Measurements from ENCODE around the gene PDIA2. TPM values are rescaled to one million over a fixed set of nuclear protein-coding genes. Genes with fewer than 3 reads are reported as not detected.

The PDIA2 gene
- total RNA-seq, 1 donor = not detected

DNA sequence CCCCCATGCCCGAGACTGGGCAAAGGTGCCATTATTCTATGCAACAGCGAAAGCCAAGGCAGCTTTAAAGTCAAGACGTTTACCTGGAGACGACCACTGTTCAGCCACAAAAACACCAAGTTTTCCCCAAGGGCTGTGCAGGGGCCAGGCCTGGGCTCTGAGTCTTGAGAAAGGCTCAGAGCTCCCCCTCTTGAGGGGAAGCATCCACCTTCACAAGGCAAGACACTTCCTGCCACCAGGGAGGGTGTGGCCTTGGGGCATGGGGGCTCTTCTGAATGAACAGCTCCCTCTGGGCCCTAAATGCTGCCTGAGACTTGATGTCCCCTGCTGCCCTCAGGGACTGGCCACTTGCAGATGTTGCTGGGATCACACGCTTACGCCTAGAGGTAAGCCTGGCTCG is 26.5 kb downstream of the PDIA2 start:
- no peak overlapping the region for H3K4me3 ChIP-seq (ENCODE audit: low read depth, low read length)
- no peak for DNase-seq (ENCODE audit: low read depth)
- TF ChIP-seq, protein P1, sequence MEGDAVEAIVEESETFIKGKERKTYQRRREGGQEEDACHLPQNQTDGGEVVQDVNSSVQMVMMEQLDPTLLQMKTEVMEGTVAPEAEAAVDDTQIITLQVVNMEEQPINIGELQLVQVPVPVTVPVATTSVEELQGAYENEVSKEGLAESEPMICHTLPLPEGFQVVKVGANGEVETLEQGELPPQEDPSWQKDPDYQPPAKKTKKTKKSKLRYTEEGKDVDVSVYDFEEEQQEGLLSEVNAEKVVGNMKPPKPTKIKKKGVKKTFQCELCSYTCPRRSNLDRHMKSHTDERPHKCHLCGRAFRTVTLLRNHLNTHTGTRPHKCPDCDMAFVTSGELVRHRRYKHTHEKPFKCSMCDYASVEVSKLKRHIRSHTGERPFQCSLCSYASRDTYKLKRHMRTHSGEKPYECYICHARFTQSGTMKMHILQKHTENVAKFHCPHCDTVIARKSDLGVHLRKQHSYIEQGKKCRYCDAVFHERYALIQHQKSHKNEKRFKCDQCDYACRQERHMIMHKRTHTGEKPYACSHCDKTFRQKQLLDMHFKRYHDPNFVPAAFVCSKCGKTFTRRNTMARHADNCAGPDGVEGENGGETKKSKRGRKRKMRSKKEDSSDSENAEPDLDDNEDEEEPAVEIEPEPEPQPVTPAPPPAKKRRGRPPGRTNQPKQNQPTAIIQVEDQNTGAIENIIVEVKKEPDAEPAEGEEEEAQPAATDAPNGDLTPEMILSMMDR (IDR thresholded peaks at IDR 0.05; ENCODE audit: insufficient read depth, low read length) = no peak

DNA sequence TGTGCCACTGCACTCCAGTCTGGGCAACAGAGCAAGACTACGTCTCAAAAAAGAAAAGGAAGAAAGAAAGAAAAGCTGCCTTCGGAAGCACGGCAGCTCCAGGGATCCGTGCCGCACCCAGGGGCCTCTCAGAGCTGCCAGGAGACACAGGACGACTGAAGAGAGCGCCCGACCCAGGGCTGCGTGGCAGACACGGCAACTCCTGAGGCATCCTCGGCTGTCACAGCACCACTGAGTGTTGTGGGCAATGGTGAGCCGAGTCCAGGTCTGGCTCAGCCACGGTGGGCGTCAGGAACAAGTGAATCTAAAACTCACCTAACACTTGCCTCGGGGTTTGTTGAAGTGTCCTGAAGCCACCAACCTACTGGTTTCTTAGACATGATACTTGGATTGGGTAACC is 28.8 kb downstream of the PDIA2 start:
- H3K4me3 ChIP-seq (ENCODE audit: low read depth, low read length) = no peak overlapping the region
- DNase-seq (ENCODE audit: low read depth) = no peak
- TF ChIP-seq, protein P1 (IDR thresholded peaks at IDR 0.05; ENCODE audit: insufficient read depth, low read length) = no peak

DNA sequence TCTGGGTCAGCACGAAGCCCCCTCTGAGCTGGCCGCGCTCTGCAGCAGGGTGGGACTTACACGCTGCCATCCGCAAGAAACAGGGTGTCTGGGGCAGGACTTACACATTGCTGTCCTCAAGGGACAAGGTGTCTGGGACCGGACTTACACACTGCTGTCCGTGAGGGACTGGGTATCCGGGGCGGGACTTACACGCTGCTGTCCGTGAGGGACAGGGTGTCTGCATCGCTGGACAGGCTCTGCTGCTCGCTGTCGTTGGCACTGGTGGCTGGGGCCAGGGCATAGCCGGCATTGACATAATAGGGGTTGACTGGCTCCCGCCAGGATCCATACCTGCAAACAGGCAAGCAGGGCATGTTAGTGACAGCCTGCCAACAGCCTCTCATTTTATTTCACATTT is 31.4 kb downstream of the PDIA2 start:
- TF ChIP-seq, protein P1 (IDR thresholded peaks at IDR 0.05; ENCODE audit: insufficient read depth, low read length) = no peak
- no peak overlapping the region for H3K4me3 ChIP-seq (ENCODE audit: low read depth, low read length)
- no peak for DNase-seq (ENCODE audit: low read depth)

DNA sequence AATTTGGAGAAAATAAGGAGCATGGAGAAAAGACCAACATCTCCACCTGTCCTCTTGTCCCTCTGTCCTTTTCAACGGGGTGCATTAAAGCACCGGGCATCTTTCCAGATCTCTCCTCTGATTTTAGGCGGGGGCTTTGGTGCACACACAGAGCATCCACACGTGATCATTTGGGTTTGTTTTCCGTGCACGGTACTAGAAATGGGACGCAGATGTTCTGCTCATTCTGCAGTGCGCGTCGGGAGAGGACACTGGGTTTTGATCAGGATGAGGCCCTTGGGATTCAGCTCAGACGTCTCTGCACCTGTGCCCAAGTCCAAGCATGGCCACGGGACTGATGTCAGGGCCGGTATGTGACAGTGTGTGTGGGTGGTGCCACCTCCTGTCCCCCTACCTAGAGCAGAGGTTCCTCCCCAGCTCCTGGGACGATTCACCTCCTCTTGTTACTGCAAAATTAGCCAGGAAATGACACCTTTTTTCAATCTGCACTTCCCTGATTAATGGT is 31.9 kb downstream of the PDIA2 start:
- TF ChIP-seq, protein P1 (IDR thresholded peaks at IDR 0.05; ENCODE audit: insufficient read depth, low read length) = no peak
- H3K4me3 ChIP-seq (ENCODE audit: low read depth, low read length) = no peak overlapping the region
- no peak for DNase-seq (ENCODE audit: low read depth)

DNA sequence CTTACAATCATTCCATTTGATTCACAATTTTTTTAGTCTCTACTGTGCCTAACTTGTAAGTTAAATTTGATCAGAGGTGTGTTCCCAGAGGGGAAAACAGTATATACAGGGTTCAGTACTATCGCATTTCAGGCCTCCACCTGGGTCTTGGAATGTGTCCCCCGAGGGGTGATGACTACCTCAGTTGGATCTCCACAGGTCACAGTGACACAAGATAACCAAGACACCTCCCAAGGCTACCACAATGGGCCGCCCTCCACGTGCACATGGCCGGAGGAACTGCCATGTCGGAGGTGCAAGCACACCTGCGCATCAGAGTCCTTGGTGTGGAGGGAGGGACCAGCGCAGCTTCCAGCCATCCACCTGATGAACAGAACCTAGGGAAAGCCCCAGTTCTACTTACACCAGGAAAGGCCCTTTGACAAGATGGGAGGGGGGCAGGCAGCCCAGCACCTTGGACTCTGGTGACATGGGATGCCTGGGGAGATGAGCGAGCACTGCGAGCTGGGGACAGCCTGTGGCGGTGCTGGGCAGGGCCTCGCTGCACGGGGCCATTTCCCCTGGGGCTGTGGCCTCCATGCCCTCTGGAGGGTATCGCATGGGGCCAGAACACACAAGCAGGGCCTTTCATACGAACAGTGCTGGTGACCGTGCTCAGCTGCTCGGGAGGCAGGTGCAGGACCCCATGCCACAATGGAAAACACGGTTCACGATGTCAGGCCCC is 33.9 kb downstream of the PDIA2 start:
- no peak for DNase-seq (ENCODE audit: low read depth)
- TF ChIP-seq, protein P1 (IDR thresholded peaks at IDR 0.05; ENCODE audit: insufficient read depth, low read length) = no peak
- H3K4me3 ChIP-seq (ENCODE audit: low read depth, low read length) = no peak overlapping the region

DNA sequence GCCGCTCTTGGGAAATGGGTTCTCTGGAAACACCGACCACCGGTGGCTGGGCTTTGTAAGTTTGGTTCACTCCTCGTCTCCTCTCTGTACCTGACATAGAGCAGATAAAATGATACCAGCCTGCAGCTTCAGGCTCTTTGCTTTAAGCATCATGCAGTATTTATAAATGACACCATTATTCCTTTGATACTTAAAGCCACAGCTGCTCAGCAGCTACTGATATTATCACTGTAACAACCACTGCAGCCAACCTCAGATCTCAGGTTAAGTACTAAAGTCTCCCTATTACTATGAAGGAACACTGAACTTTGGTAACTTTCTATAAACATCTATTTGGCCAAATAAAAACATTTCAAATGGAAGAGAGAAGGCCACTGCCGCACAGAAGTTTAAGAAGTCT is 34.6 kb downstream of the PDIA2 start:
- H3K4me3 ChIP-seq (ENCODE audit: low read depth, low read length) = no peak overlapping the region
- TF ChIP-seq, protein P1 (IDR thresholded peaks at IDR 0.05; ENCODE audit: insufficient read depth, low read length) = no peak
- no peak for DNase-seq (ENCODE audit: low read depth)

DNA sequence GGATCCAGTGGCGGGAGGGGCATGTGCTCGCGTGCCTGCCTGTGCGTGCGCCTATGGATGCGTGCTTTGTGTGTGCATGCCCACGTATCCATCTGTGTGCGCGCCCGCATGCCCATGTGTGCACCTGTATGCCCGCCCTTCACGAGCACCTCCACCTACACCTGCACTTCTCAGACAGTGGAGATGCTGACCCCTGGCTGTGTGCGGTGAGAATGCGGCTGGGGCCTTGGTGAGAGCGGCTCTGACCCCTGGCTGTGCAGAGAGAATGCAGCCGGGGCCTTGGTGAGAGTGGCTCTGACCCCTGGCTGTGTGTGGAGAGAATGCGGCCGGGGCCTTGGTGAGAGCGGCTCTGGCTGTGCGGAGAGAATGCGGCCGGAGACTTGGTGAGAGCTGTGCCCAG is 35.7 kb downstream of the PDIA2 start:
- TF ChIP-seq, protein P1 (IDR thresholded peaks at IDR 0.05; ENCODE audit: insufficient read depth, low read length) = no peak
- H3K4me3 ChIP-seq (ENCODE audit: low read depth, low read length) = no peak overlapping the region
- DNase-seq (ENCODE audit: low read depth) = no peak
